Measurements from ENCODE around the gene LIN9. TPM values are rescaled to one million over a fixed set of nuclear protein-coding genes. Genes with fewer than 3 reads are reported as not detected.

LIN9 gene
- total RNA-seq, 1 donor from 2014 or later = 4.2 TPM

GRCh38 chr1:226353698-226354525, 44.9 kb upstream of the LIN9 start:
- no peaks in the 10 kb centered on the region for H3K27me3 Mint-ChIP-seq (ENCODE audit: unreplicated experiment)
- peaks cover 4% of the 10 kb centered on the region for H3K36me3 Mint-ChIP-seq (ENCODE audit: unreplicated experiment)
- no peak for DNase-seq (ENCODE audit: extremely low spot score, unreplicated experiment)
- H3K4me1 Mint-ChIP-seq (ENCODE audit: unreplicated experiment) = peaks cover 2% of the 10 kb centered on the region
- H3K27ac Mint-ChIP-seq (ENCODE audit: unreplicated experiment) = no peak overlapping the region
- H3K9me3 Mint-ChIP-seq (ENCODE audit: unreplicated experiment) = no peaks in the 10 kb centered on the region
- no peak for TF ChIP-seq CTCF (IDR thresholded peaks at IDR 0.05)
- H3K4me3 Mint-ChIP-seq (ENCODE audit: unreplicated experiment) = no peak overlapping the region

DNA sequence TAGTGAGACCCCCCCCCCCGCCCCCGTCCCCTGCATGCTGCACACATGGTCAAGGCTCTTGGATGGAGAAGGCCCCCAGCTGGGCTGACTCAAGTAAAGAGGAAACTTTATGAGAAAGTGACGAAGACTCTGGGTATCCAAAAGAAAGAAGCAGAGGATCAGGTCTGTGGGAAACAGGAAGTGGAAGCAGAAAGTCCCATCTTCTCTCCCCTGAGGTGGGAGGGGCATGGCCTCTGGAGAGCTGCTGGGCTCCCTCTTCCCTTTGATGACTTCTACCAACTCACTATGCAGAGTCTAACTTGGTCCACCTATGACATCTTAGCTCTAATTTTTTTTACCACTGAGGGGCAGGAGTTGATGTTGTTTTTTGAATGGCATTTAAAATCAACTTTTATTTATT, 42.7 kb upstream of the LIN9 start:
- no peak for DNase-seq (ENCODE audit: extremely low spot score, unreplicated experiment)
- no peak for TF ChIP-seq CTCF (IDR thresholded peaks at IDR 0.05)
- Mint-ChIP-seq H3K9me3 (ENCODE audit: unreplicated experiment) (no peaks in the 10 kb centered on the region), H3K27ac (ENCODE audit: unreplicated experiment) (no peak overlapping the region), H3K36me3 (ENCODE audit: unreplicated experiment) (no peaks in the 10 kb centered on the region), H3K27me3 (ENCODE audit: unreplicated experiment) (no peaks in the 10 kb centered on the region), H3K4me1 (ENCODE audit: unreplicated experiment) (peaks cover 2% of the 10 kb centered on the region), H3K4me3 (ENCODE audit: unreplicated experiment) (no peak overlapping the region)

DNA sequence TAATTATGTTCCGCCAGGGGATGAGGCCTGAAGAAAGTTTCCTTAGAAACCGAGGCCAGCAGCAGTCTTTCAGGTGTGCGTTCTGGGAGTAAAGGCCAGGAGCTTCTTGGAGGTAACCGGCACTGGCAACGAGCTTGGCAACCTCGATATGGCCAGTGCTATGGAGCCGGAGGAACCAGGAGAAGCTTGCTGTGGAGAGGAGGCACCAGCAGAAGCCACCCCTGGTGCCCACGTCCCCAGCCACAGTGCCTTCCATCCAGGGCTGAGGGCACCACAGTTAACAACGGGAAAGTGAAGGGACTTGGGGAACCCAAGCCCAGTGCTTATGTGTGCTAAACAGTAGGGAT, 41.5 kb upstream of the LIN9 start:
- H3K4me1 Mint-ChIP-seq (ENCODE audit: unreplicated experiment) = peaks cover 2% of the 10 kb centered on the region
- no peaks in the 10 kb centered on the region for H3K9me3 Mint-ChIP-seq (ENCODE audit: unreplicated experiment)
- no peaks in the 10 kb centered on the region for H3K27me3 Mint-ChIP-seq (ENCODE audit: unreplicated experiment)
- no peak for TF ChIP-seq CTCF (IDR thresholded peaks at IDR 0.05)
- no peak overlapping the region for H3K4me3 Mint-ChIP-seq (ENCODE audit: unreplicated experiment)
- no peak for DNase-seq (ENCODE audit: extremely low spot score, unreplicated experiment)
- H3K27ac Mint-ChIP-seq (ENCODE audit: unreplicated experiment) = no peak overlapping the region
- H3K36me3 Mint-ChIP-seq (ENCODE audit: unreplicated experiment) = no peaks in the 10 kb centered on the region

GRCh38 chr1:226349801-226350518, 41.0 kb upstream of the LIN9 start:
- no peaks in the 10 kb centered on the region for H3K36me3 Mint-ChIP-seq (ENCODE audit: unreplicated experiment)
- peaks cover 2% of the 10 kb centered on the region for H3K4me1 Mint-ChIP-seq (ENCODE audit: unreplicated experiment)
- DNase-seq (ENCODE audit: extremely low spot score, unreplicated experiment) = no peak
- no peak overlapping the region for H3K4me3 Mint-ChIP-seq (ENCODE audit: unreplicated experiment)
- TF ChIP-seq CTCF (IDR thresholded peaks at IDR 0.05) = no peak
- H3K9me3 Mint-ChIP-seq (ENCODE audit: unreplicated experiment) = no peaks in the 10 kb centered on the region
- no peaks in the 10 kb centered on the region for H3K27me3 Mint-ChIP-seq (ENCODE audit: unreplicated experiment)
- no peak overlapping the region for H3K27ac Mint-ChIP-seq (ENCODE audit: unreplicated experiment)

DNA sequence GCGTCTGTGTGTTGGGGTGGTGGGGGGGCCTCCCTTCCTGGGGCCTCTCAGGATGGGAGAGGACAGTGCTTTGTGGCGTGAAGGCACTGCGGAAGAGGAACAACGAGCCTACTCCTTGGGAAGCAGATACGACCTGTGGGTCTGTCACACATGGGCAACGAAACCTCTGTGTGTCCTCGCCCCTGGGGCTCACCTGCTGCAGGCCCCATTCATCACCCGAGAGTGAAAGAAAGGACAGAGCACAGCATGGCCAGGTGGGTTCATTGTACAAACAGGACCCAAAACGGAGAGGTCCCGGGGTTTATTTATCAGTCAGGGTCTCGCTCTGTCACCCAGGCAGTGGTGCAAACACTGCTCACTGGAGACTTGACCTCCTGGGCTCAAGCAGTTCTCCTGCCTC, 40.1 kb upstream of the LIN9 start:
- DNase-seq (ENCODE audit: extremely low spot score, unreplicated experiment) = no peak
- no peak for TF ChIP-seq CTCF (IDR thresholded peaks at IDR 0.05)
- H3K36me3 Mint-ChIP-seq (ENCODE audit: unreplicated experiment) = no peaks in the 10 kb centered on the region
- H3K9me3 Mint-ChIP-seq (ENCODE audit: unreplicated experiment) = no peaks in the 10 kb centered on the region
- no peaks in the 10 kb centered on the region for H3K27me3 Mint-ChIP-seq (ENCODE audit: unreplicated experiment)
- no peak overlapping the region for H3K4me3 Mint-ChIP-seq (ENCODE audit: unreplicated experiment)
- peaks cover 2% of the 10 kb centered on the region for H3K4me1 Mint-ChIP-seq (ENCODE audit: unreplicated experiment)
- H3K27ac Mint-ChIP-seq (ENCODE audit: unreplicated experiment) = no peak overlapping the region
